Activated naive CD4-positive, alpha-beta T cell treated with anti-CD3 and anti-CD28 coated beads, Interleukin-2, amount 10 ng/mL, durations not matched to agents 7 days and 5 days (primary cell): Measurements from ENCODE around the gene TSACC.
A peak's percentile ranks its signal among the peaks of the same experiment; 100 is the strongest.
"Not testable (repeated sequence)": the region's sequence is repeated elsewhere in the genome, so short reads cannot be mapped to it uniquely, and the experiment has no call there.

Experiments used
- CTCF ChIA-PET: fragments of 350-600 bp; sonication (Branson Sonifier 250); formaldehyde crosslinking; loops from one replicate; lab custom pipeline; 2021; ENCODE audit warnings: antibody characterized with exemption; lab: Charles Lee
- DNase-seq: peaks from one replicate; pipeline ENCODE4 v3.0.0-alpha.2; 2020
- H3K27ac Mint-ChIP-seq: one replicate; pipeline ENCODE4 v1.8.0; 2021; ENCODE audit warnings: mild to moderate bottlenecking, moderate library complexity, mixed read lengths
- H3K27me3 Mint-ChIP-seq: one replicate; pipeline ENCODE4 v1.8.0; 2021; ENCODE audit warnings: mild to moderate bottlenecking, mixed read lengths
- H3K36me3 Mint-ChIP-seq: one replicate; pipeline ENCODE4 v1.8.0; 2021; ENCODE audit warnings: mixed read lengths
- H3K4me1 Mint-ChIP-seq: one replicate; pipeline ENCODE4 v1.8.0; 2021; ENCODE audit warnings: mixed read lengths
- H3K4me3 Mint-ChIP-seq: one replicate; pipeline ENCODE4 v1.8.0; 2021; ENCODE audit warnings: mild to moderate bottlenecking, moderate library complexity, mixed read lengths
- H3K9me3 Mint-ChIP-seq: one replicate; pipeline ENCODE4 v1.8.0; 2021; ENCODE audit warnings: mixed read lengths

The TSACC gene

DNA sequence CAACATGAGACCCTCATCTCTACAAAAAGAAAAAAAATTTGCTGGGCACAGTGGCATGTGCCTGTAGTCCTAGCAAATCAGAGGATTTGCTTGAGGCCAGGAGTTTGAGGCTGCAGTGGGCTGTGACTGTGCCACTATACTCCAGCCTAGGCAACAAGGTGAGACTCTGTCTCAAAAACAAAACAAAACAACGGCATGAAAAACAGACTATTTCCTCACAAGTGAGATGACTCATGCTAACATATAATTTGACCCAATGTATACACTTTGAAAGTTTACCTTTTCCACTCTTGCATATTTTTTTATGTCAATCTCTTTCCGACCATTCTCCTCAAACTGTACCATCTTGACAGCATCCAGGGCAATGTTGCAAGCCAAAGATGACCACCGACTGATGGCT lies 17.8 kb upstream of the TSACC start:
- H3K27me3 Mint-ChIP-seq = no peaks in the 10 kb centered on the region
- H3K36me3 Mint-ChIP-seq = peaks cover 43% of the 10 kb centered on the region
- CTCF ChIA-PET = interaction anchor here (1.2 to 4.7 kb wide), 4 partner anchors 11 to 230 kb away, joined by 3 to 73 read pairs (median 4); no protein-coding TSS in a partner anchor
- no peaks in the 10 kb centered on the region for H3K9me3 Mint-ChIP-seq
- no peak for DNase-seq
- H3K4me1 Mint-ChIP-seq = no peaks in the 10 kb centered on the region
- H3K27ac Mint-ChIP-seq = no peak overlapping the region
- no peak overlapping the region for H3K4me3 Mint-ChIP-seq

DNA sequence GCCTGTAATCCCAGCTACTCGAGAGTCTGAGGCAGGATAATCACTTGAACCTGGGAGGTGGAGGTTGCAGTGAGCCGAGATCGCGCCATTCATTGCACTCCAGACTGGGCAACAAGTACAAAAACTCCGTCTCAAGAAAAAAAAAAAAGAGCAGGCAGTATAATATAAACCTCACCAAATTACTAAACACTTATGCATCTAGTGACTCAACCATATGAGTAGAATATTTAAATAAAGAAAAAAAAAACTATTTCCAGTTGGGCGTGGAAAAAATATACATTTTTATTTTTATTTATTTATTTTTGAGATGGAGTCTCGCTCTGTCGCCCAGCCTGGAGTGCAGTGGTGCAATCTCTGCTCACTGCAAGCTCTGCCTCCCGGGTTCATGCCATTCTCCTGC lies 15.1 kb upstream of the TSACC start:
- CTCF ChIA-PET = interaction anchor here (1.2 to 1.9 kb wide), 3 partner anchors 177 to 226 kb away, joined by 3 to 6 read pairs (median 4); no protein-coding TSS in a partner anchor
- H3K4me1 Mint-ChIP-seq, H3K4me3 Mint-ChIP-seq: not testable (repeated sequence)

GRCh38 chr1:156336242-156336641 lies 2.1 kb upstream of the TSACC start:
- DNase-seq = no peak
- H3K9me3 Mint-ChIP-seq = no peaks in the 10 kb centered on the region
- H3K4me1 Mint-ChIP-seq = peaks cover 39% of the 10 kb centered on the region
- no peaks in the 10 kb centered on the region for H3K27me3 Mint-ChIP-seq
- H3K27ac Mint-ChIP-seq = peak overlapping the region; percentile 64
- peaks cover 36% of the 10 kb centered on the region for H3K36me3 Mint-ChIP-seq
- H3K4me3 Mint-ChIP-seq = peak overlapping the region; percentile 92
- CTCF ChIA-PET = interaction anchor here (0.7 kb wide), 1 partner anchor 30 kb away, joined by 3 read pairs; no protein-coding TSS in a partner anchor

More for the DNA sequence above, 15.1 kb upstream of the TSACC start:
- not testable (repeated sequence) for H3K27ac Mint-ChIP-seq, DNase-seq, H3K9me3 Mint-ChIP-seq, H3K27me3 Mint-ChIP-seq
- peaks cover 36% of the 10 kb centered on the region for H3K36me3 Mint-ChIP-seq

DNA sequence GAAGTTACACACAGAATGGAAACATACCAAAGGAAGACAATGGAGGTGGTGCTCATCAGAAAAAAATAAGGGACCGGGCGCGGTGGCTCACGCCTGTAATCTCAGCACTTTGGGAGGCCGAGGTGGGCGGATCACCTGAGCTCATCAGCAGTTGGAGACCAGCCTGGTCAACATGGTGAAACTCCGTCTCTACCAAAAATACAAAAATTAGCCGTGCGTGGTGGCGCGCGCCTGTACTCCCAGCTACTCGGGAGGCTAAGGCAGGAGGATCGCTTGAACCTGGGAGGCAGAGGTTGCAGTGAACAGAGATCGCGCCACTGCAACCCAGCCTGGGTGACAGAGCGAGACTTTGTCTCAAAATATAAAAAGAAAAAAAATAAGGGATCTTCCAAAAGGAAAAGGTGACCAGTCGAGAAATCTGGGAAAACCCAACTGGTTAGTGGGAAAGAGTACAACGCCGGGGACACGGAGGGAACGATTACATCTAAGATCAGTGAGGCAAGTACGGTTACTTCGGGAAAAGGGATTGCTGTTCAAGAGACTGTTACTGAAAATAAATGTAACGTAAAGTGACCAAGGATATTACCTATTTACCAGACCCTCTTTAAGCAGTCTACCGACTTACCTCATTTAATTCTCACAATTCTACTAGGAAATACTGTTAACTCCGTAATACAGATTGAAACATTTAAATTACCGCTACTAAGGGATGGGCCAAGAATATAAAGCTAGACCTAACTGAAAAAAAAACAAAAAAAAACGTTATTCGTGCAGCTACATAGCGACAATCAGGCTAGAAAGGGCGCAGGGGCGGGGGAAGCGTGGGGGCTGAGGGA lies 1.1 kb upstream of the TSACC start:
- no peaks in the 10 kb centered on the region for H3K9me3 Mint-ChIP-seq
- CTCF ChIA-PET = interaction anchor here (0.6 to 1.9 kb wide), 2 partner anchors 15 to 379 kb away, joined by 4 to 5 read pairs; no protein-coding TSS in a partner anchor
- peaks cover 39% of the 10 kb centered on the region for H3K4me1 Mint-ChIP-seq
- H3K4me3 Mint-ChIP-seq = peak overlapping the region; percentile 92
- peak overlapping the region; percentile 98 for H3K27ac Mint-ChIP-seq
- peaks cover 32% of the 10 kb centered on the region for H3K36me3 Mint-ChIP-seq
- DNase-seq = peak; percentile 43
- no peaks in the 10 kb centered on the region for H3K27me3 Mint-ChIP-seq

- no peaks in the 10 kb centered on the region for H3K9me3 Mint-ChIP-seq
- peak overlapping the region; percentile 92 for H3K4me3 Mint-ChIP-seq
- peaks cover 32% of the 10 kb centered on the region for H3K36me3 Mint-ChIP-seq
- peaks cover 39% of the 10 kb centered on the region for H3K4me1 Mint-ChIP-seq
- no peak for DNase-seq
- CTCF ChIA-PET = interaction anchor here (0.6 to 1.9 kb wide), 2 partner anchors 16 to 380 kb away, joined by 4 to 5 read pairs; no protein-coding TSS in a partner anchor
- H3K27ac Mint-ChIP-seq = peak overlapping the region; percentile 98
- H3K27me3 Mint-ChIP-seq = no peaks in the 10 kb centered on the region
These were observed 492 bp upstream of the TSACC start for GRCh38 chr1:156337888-156338179.

GRCh38 chr1:156342166-156342955 lies 4.0 kb downstream of the TSACC start:
- Mint-ChIP-seq H3K27me3 (peaks cover 25% of the 10 kb centered on the region), H3K27ac (no peak overlapping the region), H3K9me3 (no peaks in the 10 kb centered on the region), H3K4me3 (no peak overlapping the region), H3K36me3 (peaks cover 2% of the 10 kb centered on the region), H3K4me1 (peaks cover 11% of the 10 kb centered on the region)
- DNase-seq = no peak
- CTCF ChIA-PET = interaction anchor here (1.1 to 1.4 kb wide), 3 partner anchors 9 to 44 kb away, joined by 3 to 5 read pairs (median 4); no protein-coding TSS in a partner anchor

- H3K4me1 Mint-ChIP-seq = peaks cover under 1% of the 10 kb centered on the region
- CTCF ChIA-PET = interaction anchor here (1.0 to 1.1 kb wide), 3 partner anchors 12 to 102 kb away, joined by 3 to 5 read pairs (median 4); no protein-coding TSS in a partner anchor
- H3K27me3 Mint-ChIP-seq = peaks cover 28% of the 10 kb centered on the region
- no peaks in the 10 kb centered on the region for H3K36me3 Mint-ChIP-seq
- no peak overlapping the region for H3K27ac Mint-ChIP-seq
- H3K4me3 Mint-ChIP-seq = no peak overlapping the region
- no peaks in the 10 kb centered on the region for H3K9me3 Mint-ChIP-seq
- DNase-seq = no peak
These were observed 6.1 kb downstream of the TSACC start for GRCh38 chr1:156344409-156344808.

GRCh38 chr1:156346035-156346434 lies 7.7 kb downstream of the TSACC start:
- H3K4me3 Mint-ChIP-seq, DNase-seq, CTCF ChIA-PET, H3K4me1 Mint-ChIP-seq, H3K9me3 Mint-ChIP-seq, H3K27ac Mint-ChIP-seq, H3K36me3 Mint-ChIP-seq: not testable (repeated sequence)
- peaks cover 28% of the 10 kb centered on the region for H3K27me3 Mint-ChIP-seq

GRCh38 chr1:156346636-156347035 lies 8.3 kb downstream of the TSACC start:
- peaks cover 28% of the 10 kb centered on the region for H3K27me3 Mint-ChIP-seq
- DNase-seq = no peak
- no peak overlapping the region for H3K27ac Mint-ChIP-seq

DNA sequence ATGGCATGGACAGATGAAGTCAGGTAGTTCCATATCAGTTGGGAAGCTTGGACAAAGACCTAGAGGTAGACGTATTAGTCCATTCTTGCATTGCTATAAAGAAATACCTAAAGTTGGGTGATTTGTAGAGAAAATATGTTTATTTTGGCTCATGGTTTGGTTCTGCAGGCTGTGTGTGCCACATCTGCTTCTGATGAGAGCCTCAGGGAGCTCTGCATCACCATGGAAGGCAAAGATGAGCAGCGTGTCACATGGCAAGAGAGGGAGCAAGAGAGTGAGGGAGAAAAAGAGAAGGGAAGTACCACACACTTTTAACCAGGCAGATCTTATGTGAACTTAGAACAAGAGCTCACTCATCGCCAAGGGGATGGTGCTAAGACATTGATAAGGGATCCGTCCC lies 9.0 kb downstream of the TSACC start:
- Mint-ChIP-seq H3K36me3 (no peaks in the 10 kb centered on the region), H3K9me3 (no peaks in the 10 kb centered on the region), H3K27ac (no peak overlapping the region), H3K27me3 (peaks cover 32% of the 10 kb centered on the region), H3K4me1 (peaks cover 3% of the 10 kb centered on the region), H3K4me3 (no peak overlapping the region)
- CTCF ChIA-PET = interaction anchor here (1.3 kb wide), 1 partner anchor 39 kb away, joined by 6 read pairs; no protein-coding TSS in a partner anchor
- DNase-seq = no peak

More at GRCh38 chr1:156346636-156347035, 8.3 kb downstream of the TSACC start:
- H3K36me3 Mint-ChIP-seq = no peaks in the 10 kb centered on the region
- H3K4me3 Mint-ChIP-seq = no peak overlapping the region
- CTCF ChIA-PET = no interaction called here
- H3K4me1 Mint-ChIP-seq = peaks cover 3% of the 10 kb centered on the region
- no peaks in the 10 kb centered on the region for H3K9me3 Mint-ChIP-seq

DNA sequence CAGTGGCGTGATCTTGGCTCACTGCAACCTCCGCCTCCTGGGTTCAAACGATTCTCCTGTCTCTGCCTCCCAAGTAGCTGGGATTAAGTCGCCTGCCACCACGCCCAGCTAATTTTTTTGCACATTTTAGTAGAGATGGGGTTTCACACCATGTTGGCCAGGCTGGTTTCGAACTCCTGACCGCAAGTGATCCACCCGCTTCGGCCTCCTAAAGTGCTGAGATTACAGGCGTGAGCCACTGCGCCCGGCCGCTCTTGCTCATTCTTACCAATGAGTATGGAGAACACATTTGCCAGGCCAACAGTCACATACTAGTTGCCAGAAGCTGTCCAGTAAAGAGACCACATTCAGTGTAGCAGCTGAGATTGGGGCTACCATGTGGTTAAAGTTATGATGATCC lies 14.2 kb downstream of the TSACC start:
- peaks cover 33% of the 10 kb centered on the region for H3K27me3 Mint-ChIP-seq
- not testable (repeated sequence) for H3K4me3 Mint-ChIP-seq, H3K27ac Mint-ChIP-seq, H3K36me3 Mint-ChIP-seq, H3K4me1 Mint-ChIP-seq, DNase-seq, H3K9me3 Mint-ChIP-seq
- CTCF ChIA-PET = interaction anchor here (0.8 kb wide), 1 partner anchor 33 kb away, joined by 4 read pairs; no protein-coding TSS in a partner anchor

DNA sequence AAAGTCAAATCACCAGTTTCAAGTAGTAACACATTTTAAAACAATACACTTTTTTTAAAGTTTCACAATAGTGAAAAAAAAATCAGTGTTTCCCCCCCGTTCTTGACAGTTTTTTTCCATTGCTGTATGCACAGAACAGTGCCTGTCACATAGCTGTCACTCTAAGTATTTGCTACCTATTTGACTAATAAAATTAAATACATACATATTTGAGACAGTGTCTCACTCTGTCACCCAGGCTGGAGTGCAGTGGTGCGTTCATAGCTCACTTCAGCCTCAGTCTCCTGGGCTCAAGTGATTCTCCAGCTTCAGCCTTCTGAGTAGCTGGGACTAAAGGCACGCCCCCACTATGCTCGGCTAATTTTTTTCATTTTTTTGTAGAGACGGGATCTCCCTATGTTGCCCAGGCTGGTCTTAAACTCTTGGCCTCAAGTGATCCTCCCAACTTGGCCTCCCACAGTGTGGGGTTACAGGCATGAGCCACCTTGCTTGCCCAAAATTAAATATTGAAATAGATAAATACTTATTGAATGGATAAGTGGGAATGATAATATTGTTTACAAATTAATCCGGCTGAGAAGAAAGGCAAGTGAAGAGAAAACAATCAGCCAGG lies 18.0 kb downstream of the TSACC start:
- peaks cover 7% of the 10 kb centered on the region for H3K4me1 Mint-ChIP-seq
- no peak overlapping the region for H3K4me3 Mint-ChIP-seq
- H3K9me3 Mint-ChIP-seq = no peaks in the 10 kb centered on the region
- no peak for DNase-seq
- H3K27ac Mint-ChIP-seq = no peak overlapping the region
- peaks cover 64% of the 10 kb centered on the region for H3K27me3 Mint-ChIP-seq
- no peaks in the 10 kb centered on the region for H3K36me3 Mint-ChIP-seq
- CTCF ChIA-PET = interaction anchor here (0.7 to 1.6 kb wide), 6 partner anchors 12 to 90 kb away, joined by 3 to 5 read pairs (median 3); no protein-coding TSS in a partner anchor

GRCh38 chr1:156356875-156357534 lies 18.7 kb downstream of the TSACC start:
- Mint-ChIP-seq H3K27me3 (peaks cover 60% of the 10 kb centered on the region), H3K27ac (no peak overlapping the region), H3K4me1 (peaks cover 7% of the 10 kb centered on the region), H3K4me3 (no peak overlapping the region), H3K36me3 (no peaks in the 10 kb centered on the region), H3K9me3 (no peaks in the 10 kb centered on the region)
- CTCF ChIA-PET = interaction anchor here (0.9 to 2.8 kb wide), 6 partner anchors 12 to 89 kb away, joined by 3 to 14 read pairs (median 4); no protein-coding TSS in a partner anchor
- peak; percentile 67 for DNase-seq
